PC-3 (cell line): ENCODE data around the gene ZBTB7A.

ENCODE experiments used
- CTCF ChIP-seq: fragments of 300-600 bp; sonication (generic); conservative IDR thresholded peaks from 2 replicates; pipeline ENCODE4 v1.5.1; 2017; ENCODE audit warnings: antibody characterized with exemption, low read depth, mild to moderate bottlenecking, low read length
- EZH2 ChIP-seq: fragments of 300-600 bp; sonication (generic); IDR thresholded peaks from one replicate; pipeline ENCODE4 v1.6.1; 2017; ENCODE audit warnings: antibody characterized with exemption, mild to moderate bottlenecking, low read length; ENCODE audit not compliant: unreplicated experiment
- EZH2phosphoT487 ChIP-seq: fragments of 300-600 bp; sonication (generic); IDR thresholded peaks from 2 replicates; pipeline ENCODE4 v1.6.1; 2018; ENCODE audit warnings: mild to moderate bottlenecking, antibody characterized with exemption, low read length, borderline replicate concordance

DNA sequence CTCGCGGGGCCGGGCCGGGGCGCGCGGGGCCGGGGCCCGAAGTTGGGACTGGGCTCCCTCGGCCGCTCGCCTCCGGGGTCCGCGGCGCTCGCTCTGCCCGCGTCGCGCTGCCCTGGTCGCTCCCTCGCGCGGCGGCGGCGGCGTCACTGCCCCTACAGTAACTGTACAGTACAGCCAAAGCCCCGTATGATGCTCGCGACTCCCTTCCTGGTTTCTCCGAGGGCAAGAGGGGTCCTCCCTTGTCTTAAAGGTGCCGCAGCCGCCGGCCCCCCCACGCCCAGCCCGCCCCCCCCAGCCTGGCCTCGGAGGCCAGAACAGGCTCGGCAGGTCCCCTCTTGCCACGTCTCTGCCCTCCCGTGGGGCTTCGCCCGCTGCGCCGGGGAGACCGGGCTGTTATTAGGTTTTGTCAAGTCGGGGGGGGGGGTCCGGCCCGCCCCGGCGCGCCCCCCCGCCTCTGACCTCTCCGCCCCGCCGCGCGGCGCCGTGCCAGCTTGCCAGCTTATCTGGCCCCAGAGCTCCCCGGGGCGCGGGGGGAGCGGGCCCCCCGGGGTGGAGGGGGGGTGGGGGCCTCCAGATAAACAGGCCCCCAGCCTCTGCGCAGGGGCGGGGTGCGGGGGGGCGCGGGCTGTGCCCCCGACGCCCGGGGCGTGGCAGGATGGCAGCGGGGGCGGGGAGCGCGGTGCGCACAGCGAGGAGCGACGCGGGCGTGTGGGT is at the start of gene ZBTB7A:
- TF ChIP-seq CTCF: no peak
- no peak for TF ChIP-seq EZH2
- no peak for TF ChIP-seq EZH2phosphoT487
